HG02884 (cell line): ENCODE measurements around the gene MCUB.
A peak's percentile ranks its signal among the peaks of the same experiment; 100 is the strongest.
"Not testable (repeated sequence)": the region's sequence is repeated elsewhere in the genome, so short reads cannot be mapped to it uniquely, and the experiment has no call there.

Experiments
- ATAC-seq: cut with Tn5 transposase; IDR thresholded peaks from one replicate; pipeline ENCODE4 v1.9.1; 2021; ENCODE audit warnings: mild to moderate bottlenecking, moderate library complexity; ENCODE audit not compliant: unreplicated experiment

Gene MCUB

GRCh38 chr4:109676886-109677285, 116.8 kb downstream of the MCUB start:
- no peak for ATAC-seq

DNA sequence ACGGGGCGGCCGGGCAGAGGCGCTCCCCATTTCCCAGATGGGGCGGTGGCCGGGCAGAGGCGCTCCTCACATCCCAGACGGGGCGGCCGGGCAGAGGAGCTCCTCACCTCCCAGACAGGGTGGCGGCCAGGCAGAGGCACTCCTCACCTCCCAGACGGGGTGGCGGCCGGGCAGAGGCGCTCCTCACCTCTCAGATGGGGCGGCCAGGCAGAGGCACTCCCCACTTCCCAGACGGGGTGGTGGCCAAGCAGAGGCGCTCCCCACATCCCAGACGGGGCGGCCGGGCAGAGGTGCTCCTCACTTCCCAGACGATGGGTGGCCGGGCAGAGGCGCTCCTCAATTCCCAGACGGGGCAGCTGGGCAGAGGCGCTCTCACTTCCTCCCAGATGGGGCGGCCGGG, 118.4 kb downstream of the MCUB start:
- ATAC-seq, result not testable (repeated sequence)

DNA sequence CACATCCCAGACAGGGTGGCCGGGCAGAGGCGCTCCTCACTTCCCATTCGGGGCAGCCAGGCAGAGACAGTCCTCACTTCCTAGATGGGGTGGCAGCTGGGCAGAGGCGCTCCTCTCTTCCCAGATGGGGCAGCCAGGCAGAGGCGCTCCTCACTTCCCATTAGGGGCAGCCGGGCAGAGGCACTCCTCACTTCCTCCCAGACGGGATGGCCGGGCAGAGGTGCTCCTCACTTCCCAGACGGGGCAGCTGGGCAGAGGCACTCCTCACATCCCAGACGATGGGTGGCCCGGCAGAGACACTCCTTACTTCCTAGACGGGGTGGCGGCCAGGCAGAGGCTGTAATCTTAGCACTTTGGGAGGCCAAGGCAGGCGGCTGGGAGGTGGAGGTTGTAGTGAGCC, 118.9 kb downstream of the MCUB start:
- ATAC-seq, result not testable (repeated sequence)

DNA sequence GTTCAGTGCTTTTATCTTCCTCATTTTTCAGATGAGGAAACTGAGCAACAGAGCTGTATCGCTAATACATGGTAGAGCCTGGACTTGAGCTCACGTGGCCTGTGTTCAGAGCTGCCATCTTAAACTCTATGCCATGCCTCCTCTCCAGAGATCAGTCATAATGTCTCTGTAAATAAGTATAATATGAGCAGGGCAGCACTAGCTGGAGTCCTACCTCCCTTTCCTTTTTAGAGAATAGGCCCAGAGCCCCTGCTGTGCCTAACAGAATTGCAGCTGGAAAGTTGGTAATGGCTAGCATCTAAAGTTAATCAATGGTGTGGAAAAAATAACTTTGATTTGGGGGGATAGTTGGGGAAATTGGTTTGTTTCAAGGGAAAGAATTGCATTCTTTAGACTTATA, 122.8 kb downstream of the MCUB start:
- no peak for ATAC-seq

DNA sequence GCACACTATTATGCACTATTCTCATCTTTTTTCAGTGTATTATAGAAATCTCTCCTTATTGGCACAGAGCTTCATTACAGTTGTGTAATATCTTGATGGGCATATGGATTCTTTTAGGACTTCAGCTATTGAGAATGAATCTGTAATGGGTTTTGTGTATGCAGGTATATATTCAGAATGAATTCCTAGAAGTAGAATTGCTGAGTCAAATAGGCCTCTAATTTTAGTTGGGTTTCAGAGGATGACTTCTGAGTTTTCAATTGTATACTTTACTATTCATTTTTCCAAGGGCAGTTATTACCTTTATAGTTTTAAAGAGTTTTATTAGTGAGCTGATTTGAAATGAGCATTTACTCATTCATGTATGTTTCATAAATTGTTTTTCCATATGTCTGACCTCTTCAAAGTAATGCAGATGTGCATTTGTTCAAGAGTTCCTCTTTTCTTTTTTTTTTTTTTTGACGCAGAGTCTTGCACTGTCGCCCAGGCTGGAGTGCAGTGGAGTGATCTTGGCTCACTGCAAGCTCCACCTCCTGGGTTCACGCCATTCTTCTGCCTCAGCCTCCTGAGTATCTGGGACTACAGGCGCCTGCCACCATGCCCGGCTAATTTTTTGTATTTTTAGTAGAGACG, 123.7 kb downstream of the MCUB start:
- peak; percentile 52 for ATAC-seq

GRCh38 chr4:109684727-109685126, 124.7 kb downstream of the MCUB start:
- no peak for ATAC-seq

- peak; percentile 77 for ATAC-seq
These were observed 130.8 kb downstream of the MCUB start for GRCh38 chr4:109690690-109691410.

- no peak for ATAC-seq
These were observed 131.4 kb downstream of the MCUB start for GRCh38 chr4:109691411-109691920.

GRCh38 chr4:109698656-109699055, 138.6 kb downstream of the MCUB start:
- ATAC-seq, result no peak

DNA sequence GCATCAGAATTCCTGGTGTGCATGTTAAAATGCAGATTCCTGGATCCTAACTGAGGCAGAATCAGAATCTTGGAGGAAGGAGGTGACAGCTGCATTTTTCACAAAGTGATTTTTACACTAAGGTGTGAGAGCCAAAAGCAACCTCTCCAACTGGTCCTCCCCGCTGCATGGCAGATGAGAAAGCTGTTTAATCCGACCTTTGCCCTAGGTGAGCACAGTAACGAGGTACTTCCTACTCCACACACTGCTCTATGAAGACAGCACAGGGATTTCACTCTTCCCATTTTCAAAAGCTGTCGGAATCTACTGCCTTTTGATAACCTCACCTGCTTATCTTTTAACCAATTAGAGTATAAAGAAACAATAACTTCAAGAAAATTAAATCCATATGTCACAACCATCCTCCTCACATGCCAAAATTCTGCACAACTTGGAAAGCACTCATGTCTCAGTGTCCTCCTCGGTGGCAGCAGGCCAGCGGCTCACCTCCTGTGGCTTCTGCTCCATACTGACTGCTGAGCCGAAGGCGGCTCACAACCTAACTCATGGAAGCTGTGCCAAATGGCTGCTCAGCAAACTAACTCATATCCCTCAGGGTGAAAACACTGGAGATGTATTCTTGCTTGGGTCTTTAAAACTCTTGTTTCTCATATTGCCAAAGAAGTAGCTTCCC, 139.6 kb downstream of the MCUB start:
- ATAC-seq, result no peak

- no peak for ATAC-seq
These were observed 141.7 kb downstream of the MCUB start for GRCh38 chr4:109701566-109702410.

GRCh38 chr4:109702950-109703663, 143.1 kb downstream of the MCUB start, which contains the start of gene CASP6:
Gene CASP6, minus strand, starts transcription at chr4:109703445. Its CDS starts 50 bp downstream, at chr4:109703395.
- peak; percentile 67 for ATAC-seq

DNA sequence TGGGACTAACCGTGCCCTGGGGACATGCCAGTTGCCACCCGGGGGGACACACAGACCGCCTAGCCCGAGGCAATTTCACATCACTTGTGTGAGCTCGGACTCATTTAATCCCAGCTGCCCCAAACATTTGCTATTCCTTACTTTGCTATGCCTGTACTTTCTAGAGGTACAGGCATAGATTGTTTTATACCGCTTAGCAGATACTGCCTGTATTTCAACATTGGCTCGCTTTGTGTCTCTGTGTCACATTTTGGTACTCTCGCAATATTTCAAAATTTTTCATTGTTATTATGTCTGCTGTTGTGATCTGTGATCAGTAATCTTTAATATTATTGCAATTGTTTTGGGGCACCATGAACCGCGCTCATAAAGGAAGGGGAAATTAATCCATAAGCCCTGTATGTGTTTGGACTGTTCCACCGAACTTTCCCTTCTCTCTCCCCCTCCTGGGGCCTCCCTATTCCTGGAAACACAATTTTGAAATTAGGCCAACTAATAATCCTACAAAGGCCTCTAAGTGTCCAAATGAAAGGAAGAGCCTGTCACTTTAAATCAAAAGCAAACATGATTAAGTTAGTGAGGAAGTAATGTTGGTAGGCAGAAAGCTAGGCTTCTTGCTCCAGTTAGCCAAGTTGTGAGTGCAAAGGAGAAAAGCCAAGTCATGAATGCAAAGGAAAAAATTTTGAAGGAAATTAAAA, 143.8 kb downstream of the MCUB start:
- no peak for ATAC-seq

DNA sequence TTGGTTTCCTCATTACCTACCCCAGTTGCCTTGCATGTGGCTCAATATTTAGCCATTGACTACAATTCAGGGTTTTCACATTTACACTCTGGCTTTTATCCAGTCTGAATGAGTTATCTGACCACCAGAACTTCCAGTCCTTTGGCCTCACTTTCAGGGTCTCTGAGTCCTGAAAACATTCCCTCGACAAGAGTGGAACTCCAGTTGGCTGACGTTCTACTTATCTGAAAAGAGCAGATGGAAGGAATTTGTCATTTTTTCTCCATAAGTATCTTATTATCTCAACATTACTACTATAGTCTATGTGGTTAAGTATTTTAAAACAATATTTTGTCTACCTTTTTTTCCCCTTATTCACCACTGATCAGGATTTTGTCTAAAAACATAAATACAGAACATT, 148.4 kb downstream of the MCUB start:
- ATAC-seq, result no peak

GRCh38 chr4:109708990-109709389, 148.9 kb downstream of the MCUB start:
- ATAC-seq, result peak; percentile 97

- ATAC-seq, result no peak
These were observed 153.5 kb downstream of the MCUB start for GRCh38 chr4:109713500-109713899.

GRCh38 chr4:109718759-109719158, 158.7 kb downstream of the MCUB start:
- no peak for ATAC-seq

DNA sequence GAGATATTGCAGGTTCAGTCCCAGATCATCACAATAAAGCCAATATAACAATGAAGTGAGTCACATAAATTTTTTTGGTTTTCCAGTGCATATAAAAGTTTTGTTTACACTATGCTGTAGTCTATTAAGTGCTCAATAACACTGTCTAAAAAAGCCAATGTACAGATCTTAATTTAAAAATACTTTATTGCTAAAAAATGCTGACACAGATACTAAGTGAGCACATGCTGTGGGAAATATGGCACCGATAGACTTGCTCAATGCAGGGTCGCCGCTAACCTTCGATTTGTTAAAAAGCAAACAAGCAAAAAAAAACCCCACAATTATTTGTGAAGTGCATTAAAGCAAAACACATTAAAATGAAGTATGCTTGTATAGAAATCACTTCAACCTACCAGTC, 159.6 kb downstream of the MCUB start:
- no peak for ATAC-seq

DNA sequence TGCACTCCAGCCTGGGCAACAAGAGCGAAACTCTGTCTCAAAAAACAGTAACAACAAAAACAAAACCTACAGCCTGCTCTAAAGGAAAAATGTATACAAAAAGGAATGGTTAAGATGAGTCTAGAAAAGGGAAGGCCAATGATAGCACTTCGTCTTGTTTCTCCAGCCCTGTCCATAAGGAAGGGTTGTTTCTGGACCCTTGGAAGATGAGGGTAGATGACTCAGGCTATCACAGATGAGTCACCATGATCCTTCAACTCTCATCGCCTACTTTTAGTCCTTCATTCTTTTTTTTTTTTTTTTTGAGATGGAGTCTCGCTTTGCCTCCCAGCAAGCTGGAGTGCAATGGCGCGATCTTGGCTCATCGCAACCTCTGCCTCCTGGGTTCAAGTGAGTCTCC, 161.0 kb downstream of the MCUB start:
- no peak for ATAC-seq

DNA sequence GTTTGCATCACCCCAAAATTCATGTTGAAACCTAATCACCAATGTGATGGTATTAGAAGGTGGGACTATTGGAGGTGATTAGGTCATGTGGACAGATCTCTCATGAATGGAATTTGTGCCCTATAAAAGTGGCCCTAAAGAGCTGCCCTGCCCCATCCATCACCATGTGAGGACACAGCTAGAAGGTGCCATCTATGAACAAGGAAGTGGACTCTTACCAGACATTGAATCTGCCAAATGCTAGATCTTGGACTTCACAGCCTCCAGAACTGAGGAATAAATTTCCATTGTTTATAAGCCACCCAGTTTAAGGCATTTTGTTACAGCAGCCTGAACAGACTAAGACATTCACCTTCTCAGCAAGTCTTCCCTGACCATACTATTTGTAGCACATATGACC, 162.3 kb downstream of the MCUB start:
- ATAC-seq, result no peak
